ENCODE measurements around the gene HIKESHI.

- TF ChIP-seq CTCF (conservative IDR thresholded peaks at IDR 0.05; ENCODE audit: low read depth in 2 of 2), result no peak
- TF ChIP-seq, protein P1, sequence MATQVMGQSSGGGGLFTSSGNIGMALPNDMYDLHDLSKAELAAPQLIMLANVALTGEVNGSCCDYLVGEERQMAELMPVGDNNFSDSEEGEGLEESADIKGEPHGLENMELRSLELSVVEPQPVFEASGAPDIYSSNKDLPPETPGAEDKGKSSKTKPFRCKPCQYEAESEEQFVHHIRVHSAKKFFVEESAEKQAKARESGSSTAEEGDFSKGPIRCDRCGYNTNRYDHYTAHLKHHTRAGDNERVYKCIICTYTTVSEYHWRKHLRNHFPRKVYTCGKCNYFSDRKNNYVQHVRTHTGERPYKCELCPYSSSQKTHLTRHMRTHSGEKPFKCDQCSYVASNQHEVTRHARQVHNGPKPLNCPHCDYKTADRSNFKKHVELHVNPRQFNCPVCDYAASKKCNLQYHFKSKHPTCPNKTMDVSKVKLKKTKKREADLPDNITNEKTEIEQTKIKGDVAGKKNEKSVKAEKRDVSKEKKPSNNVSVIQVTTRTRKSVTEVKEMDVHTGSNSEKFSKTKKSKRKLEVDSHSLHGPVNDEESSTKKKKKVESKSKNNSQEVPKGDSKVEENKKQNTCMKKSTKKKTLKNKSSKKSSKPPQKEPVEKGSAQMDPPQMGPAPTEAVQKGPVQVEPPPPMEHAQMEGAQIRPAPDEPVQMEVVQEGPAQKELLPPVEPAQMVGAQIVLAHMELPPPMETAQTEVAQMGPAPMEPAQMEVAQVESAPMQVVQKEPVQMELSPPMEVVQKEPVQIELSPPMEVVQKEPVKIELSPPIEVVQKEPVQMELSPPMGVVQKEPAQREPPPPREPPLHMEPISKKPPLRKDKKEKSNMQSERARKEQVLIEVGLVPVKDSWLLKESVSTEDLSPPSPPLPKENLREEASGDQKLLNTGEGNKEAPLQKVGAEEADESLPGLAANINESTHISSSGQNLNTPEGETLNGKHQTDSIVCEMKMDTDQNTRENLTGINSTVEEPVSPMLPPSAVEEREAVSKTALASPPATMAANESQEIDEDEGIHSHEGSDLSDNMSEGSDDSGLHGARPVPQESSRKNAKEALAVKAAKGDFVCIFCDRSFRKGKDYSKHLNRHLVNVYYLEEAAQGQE (IDR thresholded peaks at IDR 0.05; ENCODE audit: unreplicated experiment), result no peak
- no peak for TF ChIP-seq POLR2AphosphoS5 (IDR thresholded peaks at IDR 0.05; ENCODE audit: low read depth)
- TF ChIP-seq EZH2 (IDR thresholded peaks at IDR 0.05; ENCODE audit: low read depth, unreplicated experiment), result no peak
- no peak for TF ChIP-seq ZNF114 (CRISPR knock-in tag; IDR thresholded peaks at IDR 0.05)
- no peak for TF ChIP-seq ZNF331 (CRISPR knock-in tag; IDR thresholded peaks at IDR 0.05; ENCODE audit: low read depth)
- TF ChIP-seq ZNF462 (CRISPR knock-in tag; IDR thresholded peaks at IDR 0.05), result no peak
- TF ChIP-seq, protein P2, sequence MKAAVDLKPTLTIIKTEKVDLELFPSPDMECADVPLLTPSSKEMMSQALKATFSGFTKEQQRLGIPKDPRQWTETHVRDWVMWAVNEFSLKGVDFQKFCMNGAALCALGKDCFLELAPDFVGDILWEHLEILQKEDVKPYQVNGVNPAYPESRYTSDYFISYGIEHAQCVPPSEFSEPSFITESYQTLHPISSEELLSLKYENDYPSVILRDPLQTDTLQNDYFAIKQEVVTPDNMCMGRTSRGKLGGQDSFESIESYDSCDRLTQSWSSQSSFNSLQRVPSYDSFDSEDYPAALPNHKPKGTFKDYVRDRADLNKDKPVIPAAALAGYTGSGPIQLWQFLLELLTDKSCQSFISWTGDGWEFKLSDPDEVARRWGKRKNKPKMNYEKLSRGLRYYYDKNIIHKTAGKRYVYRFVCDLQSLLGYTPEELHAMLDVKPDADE (IDR thresholded peaks at IDR 0.05), result no peak
- no peak for TF ChIP-seq EZH2phosphoT487 (IDR thresholded peaks at IDR 0.05; ENCODE audit: unreplicated experiment)
Observed at GRCh38 chr11:86390487-86390886, 88.4 kb downstream of the HIKESHI start.
